ENCODE measurements around the gene ABCC10. TPM values are rescaled to one million over a fixed set of nuclear protein-coding genes. Genes with fewer than 3 reads are reported as not detected.

Gene ABCC10
- total RNA-seq, 1 experiment from 2014 or later, result 31.8 TPM

DNA sequence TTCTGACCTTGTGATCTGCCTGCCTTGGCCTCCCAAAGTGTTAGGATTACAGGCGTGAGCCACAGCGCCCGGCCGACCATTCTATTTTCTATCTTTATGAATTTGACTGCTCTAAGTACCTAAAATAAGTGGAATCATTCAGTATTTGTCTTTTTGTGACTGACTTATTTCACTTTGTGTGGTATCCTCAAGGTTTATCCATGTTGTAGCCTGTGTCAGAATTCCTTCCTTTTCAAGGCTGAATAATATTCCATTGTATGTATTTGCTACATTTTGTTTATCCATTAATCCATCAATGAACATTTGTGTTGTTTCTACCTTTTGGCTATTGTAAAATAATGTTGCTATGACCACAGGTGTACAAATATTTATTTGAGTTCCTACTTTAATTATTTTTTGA is 45.2 kb downstream of the ABCC10 start:
- H3K4ac ChIP-seq (ENCODE audit: low read depth, low read length), result no peak overlapping the region
- Mint-ChIP-seq H3K36me3 (ENCODE audit: insufficient read depth in 1 of 3, low read depth in 3 of 3) (no peaks in the 10 kb centered on the region), H3K27me3 (ENCODE audit: low read depth) (peaks cover 6% of the 10 kb centered on the region), H3K4me1 (peaks cover 18 to 27% of the 10 kb centered on the region in 2 experiments), H3K4me3 (no peak overlapping the region), H3K27ac (no peak overlapping the region), H3K9me3 (no peaks in the 10 kb centered on the region)
- no peak overlapping the region for H2BK15ac ChIP-seq (ENCODE audit: low read depth, low read length)
- no peaks in the 10 kb centered on the region for H3K79me1 ChIP-seq (ENCODE audit: insufficient read depth, low read depth, low read length, poor library complexity, severe bottlenecking)
- no peak overlapping the region for H4K91ac ChIP-seq (ENCODE audit: insufficient read length, low read depth, low read length)
- TF ChIP-seq, protein P1, sequence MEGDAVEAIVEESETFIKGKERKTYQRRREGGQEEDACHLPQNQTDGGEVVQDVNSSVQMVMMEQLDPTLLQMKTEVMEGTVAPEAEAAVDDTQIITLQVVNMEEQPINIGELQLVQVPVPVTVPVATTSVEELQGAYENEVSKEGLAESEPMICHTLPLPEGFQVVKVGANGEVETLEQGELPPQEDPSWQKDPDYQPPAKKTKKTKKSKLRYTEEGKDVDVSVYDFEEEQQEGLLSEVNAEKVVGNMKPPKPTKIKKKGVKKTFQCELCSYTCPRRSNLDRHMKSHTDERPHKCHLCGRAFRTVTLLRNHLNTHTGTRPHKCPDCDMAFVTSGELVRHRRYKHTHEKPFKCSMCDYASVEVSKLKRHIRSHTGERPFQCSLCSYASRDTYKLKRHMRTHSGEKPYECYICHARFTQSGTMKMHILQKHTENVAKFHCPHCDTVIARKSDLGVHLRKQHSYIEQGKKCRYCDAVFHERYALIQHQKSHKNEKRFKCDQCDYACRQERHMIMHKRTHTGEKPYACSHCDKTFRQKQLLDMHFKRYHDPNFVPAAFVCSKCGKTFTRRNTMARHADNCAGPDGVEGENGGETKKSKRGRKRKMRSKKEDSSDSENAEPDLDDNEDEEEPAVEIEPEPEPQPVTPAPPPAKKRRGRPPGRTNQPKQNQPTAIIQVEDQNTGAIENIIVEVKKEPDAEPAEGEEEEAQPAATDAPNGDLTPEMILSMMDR (conservative IDR thresholded peaks at IDR 0.05), result no peak
- no CpG with 5 or more reads among the region's 4 CpGs for WGBS (ENCODE audit: extremely low coverage, insufficient read length, low lambda C conversion rate)
- H3K23me2 ChIP-seq (ENCODE audit: insufficient read length, low read depth, low read length, poor library complexity, severe bottlenecking), result peaks cover 4% of the 10 kb centered on the region
- H4K5ac ChIP-seq (ENCODE audit: insufficient read length, low read depth, low read length), result no peak overlapping the region
- no peak overlapping the region for H2BK5ac ChIP-seq (ENCODE audit: insufficient read length, low read length)
- H2BK20ac ChIP-seq (ENCODE audit: low read depth, low read length, poor library complexity, severe bottlenecking), result no peak overlapping the region
- H3K4me2 ChIP-seq (ENCODE audit: insufficient read depth, insufficient read length, low read length), result no peak overlapping the region
- peaks cover 6% of the 10 kb centered on the region; the same call in 1 of the 2 replicates for H3K4me1 ChIP-seq (ENCODE audit: insufficient read depth, low read length)
- no peak overlapping the region for H3K27ac ChIP-seq (ENCODE audit: insufficient read length, low read depth, low read length)
- no peak overlapping the region for H4K8ac ChIP-seq (replicated peaks; ENCODE audit: insufficient read length, low read depth, low read length)
- H2AK5ac ChIP-seq (ENCODE audit: insufficient read length, low read length), result no peak overlapping the region
- no peak overlapping the region for H3K23ac ChIP-seq (ENCODE audit: insufficient read length, low read depth, low read length)
- no peaks in the 10 kb centered on the region for H4K20me1 ChIP-seq (ENCODE audit: control insufficient read depth, insufficient read depth, insufficient read length)
- H2AFZ ChIP-seq (ENCODE audit: low read length), result no peak overlapping the region
- no peaks in the 10 kb centered on the region for H3K9me3 ChIP-seq (ENCODE audit: control insufficient read depth, low read depth, low read length)
- H2BK120ac ChIP-seq (ENCODE audit: low read depth, low read length, poor library complexity, severe bottlenecking), result no peak overlapping the region
- no peak overlapping the region for H3K9ac ChIP-seq (ENCODE audit: extremely low read depth, insufficient read length, low read length)
- no peak overlapping the region for H3K18ac ChIP-seq (ENCODE audit: insufficient read length, low read depth, low read length)
- H3T11ph ChIP-seq (ENCODE audit: low read length), result no peak overlapping the region
- DNase-seq, result no peak
- no peak overlapping the region for H3K56ac ChIP-seq (ENCODE audit: insufficient read length, low read depth, low read length)
- H3K14ac ChIP-seq (ENCODE audit: insufficient read depth, low read length), result no peak overlapping the region
- no peaks in the 10 kb centered on the region for H3K27me3 ChIP-seq (ENCODE audit: insufficient read depth, low read length)
- no peak overlapping the region for H2BK12ac ChIP-seq (ENCODE audit: insufficient read length, low read depth, low read length)
- no peaks in the 10 kb centered on the region for H3K79me2 ChIP-seq (ENCODE audit: insufficient read depth, low read length)
